Putamen (tissue), 1 donor: ENCODE data around the gene FRAS1.
"Not testable (repeated sequence)": the region's sequence is repeated elsewhere in the genome, so short reads cannot be mapped to it uniquely, and the experiment has no call there.

ENCODE experiments used
- DNase-seq: peaks from one replicate; pipeline ENCODE4 v3.0.0-alpha.2; 2016; ENCODE audit warnings: low spot score

The FRAS1 gene

GRCh38 chr4:78439328-78439727 lies 382.2 kb downstream of the FRAS1 start:
- DNase-seq = no peak

- no peak for DNase-seq
Measured at GRCh38 chr4:78441756-78442155, 384.6 kb downstream of the FRAS1 start.

GRCh38 chr4:78446619-78447018 lies 389.5 kb downstream of the FRAS1 start:
- DNase-seq = no peak

GRCh38 chr4:78451407-78451806 lies 394.3 kb downstream of the FRAS1 start:
- DNase-seq = no peak

GRCh38 chr4:78454016-78454415 lies 396.9 kb downstream of the FRAS1 start:
- no peak for DNase-seq

GRCh38 chr4:78457751-78458150 lies 400.6 kb downstream of the FRAS1 start:
- DNase-seq = no peak

- no peak for DNase-seq
Measured at GRCh38 chr4:78459327-78459726, 402.2 kb downstream of the FRAS1 start.

GRCh38 chr4:78460368-78460767 lies 403.2 kb downstream of the FRAS1 start:
- no peak for DNase-seq

- no peak for DNase-seq
Measured at GRCh38 chr4:78464265-78464664, 407.1 kb downstream of the FRAS1 start.

- not testable (repeated sequence) for DNase-seq
Measured at GRCh38 chr4:78467223-78467622, 410.1 kb downstream of the FRAS1 start.

- DNase-seq = no peak
Measured at GRCh38 chr4:78468272-78468671, 411.1 kb downstream of the FRAS1 start.

GRCh38 chr4:78476108-78476704 lies 419.1 kb downstream of the FRAS1 start:
- DNase-seq = no peak

GRCh38 chr4:78477276-78477675 lies 420.2 kb downstream of the FRAS1 start:
- DNase-seq = no peak

- DNase-seq = no peak
Measured at GRCh38 chr4:78478523-78478922, 421.4 kb downstream of the FRAS1 start.

GRCh38 chr4:78480286-78480685 lies 423.2 kb downstream of the FRAS1 start:
- DNase-seq = no peak

GRCh38 chr4:78481180-78481579 lies 424.1 kb downstream of the FRAS1 start:
- no peak for DNase-seq

GRCh38 chr4:78482281-78482680 lies 425.2 kb downstream of the FRAS1 start:
- no peak for DNase-seq

- DNase-seq = no peak
Measured at GRCh38 chr4:78483811-78484210, 426.7 kb downstream of the FRAS1 start.

GRCh38 chr4:78484574-78484973 lies 427.5 kb downstream of the FRAS1 start:
- no peak for DNase-seq

- DNase-seq = no peak
Measured at GRCh38 chr4:78493731-78494130, 436.6 kb downstream of the FRAS1 start.

GRCh38 chr4:78496021-78496643 lies 439.0 kb downstream of the FRAS1 start:
- no peak for DNase-seq

GRCh38 chr4:78506260-78506659 lies 449.1 kb downstream of the FRAS1 start:
- not testable (repeated sequence) for DNase-seq

- no peak for DNase-seq
Measured at GRCh38 chr4:78509043-78509442, 451.9 kb downstream of the FRAS1 start.

- no peak for DNase-seq
Measured at GRCh38 chr4:78510108-78510507, 453.0 kb downstream of the FRAS1 start.
